ENCODE data around the gene TTLL6. TPM values are rescaled to one million over a fixed set of nuclear protein-coding genes. Genes with fewer than 3 reads are reported as not detected.

Gene TTLL6
- not detected in 2 replicates for total RNA-seq (2014; rRNA removed; shearing (Covaris generic))
- not detected in 2 replicates for polyA plus RNA-seq (2016; fragmentation: Nextera tagmentation; extraction: Ambion mirVana)

- Histone ChIP-seq H3K79me2 (ENCODE audit: insufficient read depth) (no peaks in the 10 kb centered on the region), H3K27ac (no peak within 1 kb of the TSS), H3K36me3 (ENCODE audit: low read depth) (no peaks in the 10 kb centered on the region), H3K4me3 (peak within 1 kb of the TSS; percentile 61), H3F3A (ENCODE audit: insufficient read depth) (peaks cover 14% of the 10 kb centered on the region), H3K9ac (0 out of 2 replicates have a peak within 1 kb of the TSS, but pooled peaks have one; percentile 8), H3K9me3 (ENCODE audit: low read depth) (no peaks in the 10 kb centered on the region), H4K20me1 (ENCODE audit: insufficient read depth) (no peaks in the 10 kb centered on the region), H3K4me2 (ENCODE audit: unreplicated experiment) (peak within 1 kb of the TSS; percentile 74), H3K4me1 (ENCODE audit: insufficient read depth) (no peaks in the 10 kb centered on the region), H2AFZ (peak within 1 kb of the TSS; percentile 48), H3K9me2 (ENCODE audit: insufficient read depth) (no peaks in the 10 kb centered on the region), H3K27me3 (replicated peaks; ENCODE audit: insufficient read depth) (peaks cover 19% of the 10 kb centered on the region)
- TF ChIP-seq EZH2 (IDR thresholded peaks at IDR 0.05; ENCODE audit: insufficient read depth, poor library complexity, severe bottlenecking): no peak
- TF ChIP-seq EZH2phosphoT487 (IDR thresholded peaks at IDR 0.05; ENCODE audit: insufficient read depth, low read depth): no peak
- in situ Hi-C loops (cut with MboI): loop anchor here (10.0 kb wide), 1 partner anchor 218 kb away; no protein-coding TSS in a partner anchor
- WGBS, 2 experiments (ENCODE audit: low coverage in 1 of 2, low lambda C conversion rate in 2 of 2, missing lambda C conversion rate in 2 of 2): 4 to 6% methylated on average over 52 to 56 of the region's 64 CpGs
- peak; percentile 67 for DNase-seq
Observed at GRCh38 chr17:48816774-48817590, at the start of gene TTLL6. TSS of gene TTLL6 (minus strand) at chr17:48817229. CDS start at chr17:48817072, 157 bp downstream.

- Histone ChIP-seq H3K4me1 (ENCODE audit: insufficient read depth) (no peaks in the 10 kb centered on the region), H3K9me3 (ENCODE audit: low read depth) (no peaks in the 10 kb centered on the region), H3F3A (ENCODE audit: insufficient read depth) (no peaks in the 10 kb centered on the region), H3K79me2 (ENCODE audit: insufficient read depth) (no peaks in the 10 kb centered on the region), H4K20me1 (ENCODE audit: insufficient read depth) (no peaks in the 10 kb centered on the region), H3K9ac (no peak overlapping the region), H3K27me3 (replicated peaks; ENCODE audit: insufficient read depth) (no peaks in the 10 kb centered on the region), H3K9me2 (ENCODE audit: insufficient read depth) (no peaks in the 10 kb centered on the region), H3K4me2 (ENCODE audit: unreplicated experiment) (no peak overlapping the region), H2AFZ (no peak overlapping the region), H3K4me3 (no peak overlapping the region), H3K27ac (no peak overlapping the region), H3K36me3 (ENCODE audit: low read depth) (peaks cover 72% of the 10 kb centered on the region)
- no peak for TF ChIP-seq EZH2 (IDR thresholded peaks at IDR 0.05; ENCODE audit: insufficient read depth, poor library complexity, severe bottlenecking)
- no peak for TF ChIP-seq EZH2phosphoT487 (IDR thresholded peaks at IDR 0.05; ENCODE audit: insufficient read depth, low read depth)
- no peak for DNase-seq
- in situ Hi-C loops (cut with MboI): no loop called here
- WGBS, 2 experiments (ENCODE audit: low coverage in 1 of 2, low lambda C conversion rate in 2 of 2, missing lambda C conversion rate in 2 of 2): 81 to 85% methylated on average over 4 of the region's 4 CpGs
Observed at GRCh38 chr17:48860456-48860855, 43.4 kb upstream of the TTLL6 start.

GRCh38 chr17:48860034-48860433 is 43.0 kb upstream of the TTLL6 start:
- H4K20me1 ChIP-seq (ENCODE audit: insufficient read depth): no peaks in the 10 kb centered on the region
- TF ChIP-seq EZH2 (IDR thresholded peaks at IDR 0.05; ENCODE audit: insufficient read depth, poor library complexity, severe bottlenecking) (no peak), EZH2phosphoT487 (IDR thresholded peaks at IDR 0.05; ENCODE audit: insufficient read depth, low read depth) (no peak)
- no peaks in the 10 kb centered on the region for H3K9me3 ChIP-seq (ENCODE audit: low read depth)
- H3K9me2 ChIP-seq (ENCODE audit: insufficient read depth): no peaks in the 10 kb centered on the region
- H3K27me3 ChIP-seq (replicated peaks; ENCODE audit: insufficient read depth): no peaks in the 10 kb centered on the region
- H3K79me2 ChIP-seq (ENCODE audit: insufficient read depth): no peaks in the 10 kb centered on the region
- in situ Hi-C loops (cut with MboI): no loop called here
- H3K9ac ChIP-seq: no peak overlapping the region
- WGBS, 2 experiments (ENCODE audit: low coverage in 1 of 2, low lambda C conversion rate in 2 of 2, missing lambda C conversion rate in 2 of 2): 95 to 100% methylated on average over 3 of the region's 3 CpGs
- no peak overlapping the region for H3K4me3 ChIP-seq
- H3F3A ChIP-seq (ENCODE audit: insufficient read depth): no peaks in the 10 kb centered on the region
- H3K4me2 ChIP-seq (ENCODE audit: unreplicated experiment): no peak overlapping the region
- H3K36me3 ChIP-seq (ENCODE audit: low read depth): peaks cover 74% of the 10 kb centered on the region
- no peak overlapping the region for H2AFZ ChIP-seq
- H3K27ac ChIP-seq: no peak overlapping the region
- no peaks in the 10 kb centered on the region for H3K4me1 ChIP-seq (ENCODE audit: insufficient read depth)
- DNase-seq: peak; percentile 15

GRCh38 chr17:48856122-48856821 is 39.2 kb upstream of the TTLL6 start:
- Histone ChIP-seq H3F3A (ENCODE audit: insufficient read depth) (0 out of 2 replicates have a peak, but pooled peaks cover 5% of the 10 kb centered on the region), H3K4me1 (ENCODE audit: insufficient read depth) (no peaks in the 10 kb centered on the region), H3K9ac (no peak overlapping the region), H4K20me1 (ENCODE audit: insufficient read depth) (no peaks in the 10 kb centered on the region), H3K9me3 (ENCODE audit: low read depth) (no peaks in the 10 kb centered on the region), H2AFZ (no peak overlapping the region), H3K4me2 (ENCODE audit: unreplicated experiment) (no peak overlapping the region), H3K27ac (no peak overlapping the region), H3K27me3 (replicated peaks; ENCODE audit: insufficient read depth) (no peaks in the 10 kb centered on the region), H3K79me2 (ENCODE audit: insufficient read depth) (no peaks in the 10 kb centered on the region), H3K9me2 (ENCODE audit: insufficient read depth) (no peaks in the 10 kb centered on the region), H3K4me3 (no peak overlapping the region), H3K36me3 (ENCODE audit: low read depth) (peaks cover 74% of the 10 kb centered on the region)
- DNase-seq: no peak
- in situ Hi-C loops (cut with MboI): no loop called here
- WGBS, 2 experiments (ENCODE audit: low coverage in 1 of 2, low lambda C conversion rate in 2 of 2, missing lambda C conversion rate in 2 of 2): 73 to 74% methylated on average over 3 of the region's 3 CpGs
- TF ChIP-seq EZH2 (IDR thresholded peaks at IDR 0.05; ENCODE audit: insufficient read depth, poor library complexity, severe bottlenecking) (no peak), EZH2phosphoT487 (IDR thresholded peaks at IDR 0.05; ENCODE audit: insufficient read depth, low read depth) (no peak)
